Mesothelial cell of epicardium (in vitro differentiated cells): ENCODE data around the gene UGP2. TPM values are rescaled to one million over a fixed set of nuclear protein-coding genes. Genes with fewer than 3 reads are reported as not detected.

Experiments
- DNase-seq, 2 experiments: peaks; one replicate each; pipeline ENCODE4 v3.0.0; 2021; ENCODE audit warnings: low spot score in 2 of 2; ENCODE audit not compliant: unreplicated experiment in 2 of 2
- H3K27ac Mint-ChIP-seq: 2 replicates; pipeline ENCODE4 v1.8.0; 2021; ENCODE audit warnings: mixed read lengths
- H3K27me3 Mint-ChIP-seq: 2 replicates; pipeline ENCODE4 v1.8.0; 2021; ENCODE audit warnings: low read depth, mixed read lengths
- H3K36me3 Mint-ChIP-seq: 2 replicates; pipeline ENCODE4 v1.8.0; 2021; ENCODE audit warnings: mixed read lengths
- H3K4me1 Mint-ChIP-seq: 2 replicates; pipeline ENCODE4 v1.8.0; 2021; ENCODE audit warnings: mixed read lengths
- H3K4me3 Mint-ChIP-seq: 2 replicates; pipeline ENCODE4 v1.8.0; 2021; ENCODE audit warnings: mild to moderate bottlenecking, moderate library complexity, mixed read lengths
- H3K9me3 Mint-ChIP-seq: 2 replicates; pipeline ENCODE4 v1.8.0; 2021; ENCODE audit warnings: mixed read lengths
- CTCF ChIP-seq: fragments of 200-600 bp; sonication (generic); IDR thresholded peaks from one replicate; pipeline ENCODE4 v1.5.0; 2021; ENCODE audit warnings: antibody characterized with exemption; ENCODE audit not compliant: unreplicated experiment
- total RNA-seq: library from RNA; stranded (reverse); gene quantifications from 3 replicates; pipeline ENCODE4 v1.2.1, GENCODE V29; 2021

The UGP2 gene
- total RNA-seq, 1 donor from 2014 or later, result 92.6 TPM

GRCh38 chr2:63858291-63858690, 16.6 kb downstream of the UGP2 start:
- H3K27ac Mint-ChIP-seq, result no peak overlapping the region
- no peaks in the 10 kb centered on the region for H3K27me3 Mint-ChIP-seq
- H3K36me3 Mint-ChIP-seq, result peaks cover 34% of the 10 kb centered on the region
- H3K9me3 Mint-ChIP-seq, result peaks cover 6% of the 10 kb centered on the region
- H3K4me3 Mint-ChIP-seq, result no peak overlapping the region
- no peak for TF ChIP-seq CTCF
- DNase-seq, result no peak
- peaks cover 22% of the 10 kb centered on the region for H3K4me1 Mint-ChIP-seq

GRCh38 chr2:63861220-63861822, 19.6 kb downstream of the UGP2 start:
- Mint-ChIP-seq H3K36me3 (peaks cover 43% of the 10 kb centered on the region), H3K27me3 (no peaks in the 10 kb centered on the region), H3K4me3 (no peak overlapping the region), H3K4me1 (peaks cover 7% of the 10 kb centered on the region), H3K9me3 (peaks cover 6% of the 10 kb centered on the region), H3K27ac (no peak overlapping the region)
- DNase-seq, result peak in 1 of 2 experiments; percentile 45
- TF ChIP-seq CTCF, result peak; percentile 62

- peaks cover 7% of the 10 kb centered on the region for H3K4me1 Mint-ChIP-seq
- H3K36me3 Mint-ChIP-seq, result peaks cover 33% of the 10 kb centered on the region
- H3K27ac Mint-ChIP-seq, result peak overlapping the region; percentile 83
- no peak for TF ChIP-seq CTCF
- H3K4me3 Mint-ChIP-seq, result no peak overlapping the region
- H3K9me3 Mint-ChIP-seq, result peaks cover 5% of the 10 kb centered on the region
- no peak for DNase-seq
- H3K27me3 Mint-ChIP-seq, result no peaks in the 10 kb centered on the region
Observed at GRCh38 chr2:63862806-63863205, 21.1 kb downstream of the UGP2 start.

- Mint-ChIP-seq H3K4me3 (no peak overlapping the region), H3K4me1 (peaks cover 7% of the 10 kb centered on the region), H3K27me3 (no peaks in the 10 kb centered on the region), H3K27ac (no peak overlapping the region), H3K9me3 (no peaks in the 10 kb centered on the region), H3K36me3 (peaks cover 34% of the 10 kb centered on the region)
- no peak for TF ChIP-seq CTCF
- DNase-seq, result no peak
Observed at GRCh38 chr2:63863707-63864106, 22.0 kb downstream of the UGP2 start.

GRCh38 chr2:63865159-63865799, 23.6 kb downstream of the UGP2 start:
- peaks cover 26% of the 10 kb centered on the region for H3K36me3 Mint-ChIP-seq
- DNase-seq, result no peak
- no peak for TF ChIP-seq CTCF
- peak overlapping the region; percentile 59 for H3K27ac Mint-ChIP-seq
- H3K4me3 Mint-ChIP-seq, result no peak overlapping the region
- H3K4me1 Mint-ChIP-seq, result peaks cover 9% of the 10 kb centered on the region
- H3K27me3 Mint-ChIP-seq, result no peaks in the 10 kb centered on the region
- no peaks in the 10 kb centered on the region for H3K9me3 Mint-ChIP-seq
